ENCODE data around the gene MYF6.

The MYF6 gene

GRCh38 chr12:80702889-80703805 lies 4.3 kb upstream of the MYF6 start:
- DNase-seq (ENCODE audit: low read depth, low spot score), result peak; percentile 8
- no peak overlapping the region for H3K27ac ChIP-seq

- no peak overlapping the region for H3K27ac ChIP-seq
- no peak for DNase-seq (ENCODE audit: low read depth, low spot score)
Observed at GRCh38 chr12:80704420-80704819, 3.0 kb upstream of the MYF6 start.

- H3K27ac ChIP-seq, result no peak overlapping the region
- DNase-seq (ENCODE audit: low read depth, low spot score), result no peak
Observed at GRCh38 chr12:80707830-80708258, 410 bp downstream of the MYF6 start.

- H3K27ac ChIP-seq, result no peak overlapping the region
- no peak for DNase-seq (ENCODE audit: low read depth, low spot score)
Observed at GRCh38 chr12:80708259-80708974, 983 bp downstream of the MYF6 start.

- DNase-seq (ENCODE audit: low read depth, low spot score), result no peak
- no peak overlapping the region for H3K27ac ChIP-seq
Observed at GRCh38 chr12:80708975-80709328, 1.5 kb downstream of the MYF6 start.

GRCh38 chr12:80709811-80710726 lies 2.6 kb downstream of the MYF6 start:
- no peak for DNase-seq (ENCODE audit: low read depth, low spot score)
- H3K27ac ChIP-seq, result no peak overlapping the region

GRCh38 chr12:80710727-80711449 lies 3.5 kb downstream of the MYF6 start:
- no peak for DNase-seq (ENCODE audit: low read depth, low spot score)
- H3K27ac ChIP-seq, result no peak overlapping the region

- H3K27ac ChIP-seq, result no peak overlapping the region
- no peak for DNase-seq (ENCODE audit: low read depth, low spot score)
Observed at GRCh38 chr12:80711866-80712265, 4.4 kb downstream of the MYF6 start.

- H3K27ac ChIP-seq, result no peak overlapping the region
- DNase-seq (ENCODE audit: low read depth, low spot score), result no peak
Observed at GRCh38 chr12:80712866-80713265, 5.4 kb downstream of the MYF6 start.

- H3K27ac ChIP-seq, result no peak overlapping the region
- no peak for DNase-seq (ENCODE audit: low read depth, low spot score)
Observed at GRCh38 chr12:80713419-80713818, 6.0 kb downstream of the MYF6 start.

GRCh38 chr12:80714055-80714454 lies 6.6 kb downstream of the MYF6 start:
- H3K27ac ChIP-seq, result no peak overlapping the region
- DNase-seq (ENCODE audit: low read depth, low spot score), result no peak

GRCh38 chr12:80714846-80715245 lies 7.4 kb downstream of the MYF6 start:
- no peak for DNase-seq (ENCODE audit: low read depth, low spot score)
- H3K27ac ChIP-seq, result no peak overlapping the region

- no peak overlapping the region for H3K27ac ChIP-seq
- DNase-seq (ENCODE audit: low read depth, low spot score), result no peak
Observed at GRCh38 chr12:80715713-80716249, 8.3 kb downstream of the MYF6 start.

GRCh38 chr12:80716696-80717469 lies 9.4 kb downstream of the MYF6 start, which contains the start of gene MYF5:
TSS of gene MYF5 (plus strand) at chr12:80716912. CDS start at chr12:80717064, 152 bp downstream.
- no peak within 1 kb of the TSS for H3K27ac ChIP-seq
- no peak for DNase-seq (ENCODE audit: low read depth, low spot score)

GRCh38 chr12:80717856-80718255 lies 10.4 kb downstream of the MYF6 start:
- no peak for DNase-seq (ENCODE audit: low read depth, low spot score)
- no peak overlapping the region for H3K27ac ChIP-seq

GRCh38 chr12:80720516-80720915 lies 13.1 kb downstream of the MYF6 start:
- H3K27ac ChIP-seq, result no peak overlapping the region
- DNase-seq (ENCODE audit: low read depth, low spot score), result no peak

- H3K27ac ChIP-seq, result no peak overlapping the region
- no peak for DNase-seq (ENCODE audit: low read depth, low spot score)
Observed at GRCh38 chr12:80721326-80721725, 13.9 kb downstream of the MYF6 start.

- H3K27ac ChIP-seq, result no peak overlapping the region
- DNase-seq (ENCODE audit: low read depth, low spot score), result no peak
Observed at GRCh38 chr12:80745851-80746505, 38.5 kb downstream of the MYF6 start.

Data from epithelial cell of prostate (primary cell).